Eye (tissue), 1 donor: ENCODE results near the gene GPR31.

ENCODE experiments used
- DNase-seq: peaks from one replicate; pipeline ENCODE4 v3.0.0-alpha.2; 2015

Gene GPR31

DNA sequence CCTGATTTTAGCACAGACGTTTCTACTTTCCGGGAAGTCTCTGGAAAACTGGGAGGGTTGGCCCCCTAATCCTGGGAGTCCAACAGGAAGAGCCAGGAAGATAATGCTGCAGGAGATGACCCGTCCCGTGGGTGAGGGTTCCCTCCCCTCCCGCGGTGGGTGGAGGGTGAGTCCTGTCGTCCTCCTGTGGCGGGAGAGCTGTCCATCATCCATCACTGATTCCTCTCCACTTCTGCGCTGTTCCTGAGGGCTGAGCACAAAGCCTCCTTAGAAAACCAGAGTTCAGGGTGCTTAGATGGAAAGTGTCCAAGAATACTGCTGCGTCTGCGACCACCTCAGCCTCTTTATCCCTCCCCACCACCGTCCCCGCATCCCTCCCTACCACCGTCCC is 40.9 kb downstream of the GPR31 start:
- DNase-seq = no peak

DNA sequence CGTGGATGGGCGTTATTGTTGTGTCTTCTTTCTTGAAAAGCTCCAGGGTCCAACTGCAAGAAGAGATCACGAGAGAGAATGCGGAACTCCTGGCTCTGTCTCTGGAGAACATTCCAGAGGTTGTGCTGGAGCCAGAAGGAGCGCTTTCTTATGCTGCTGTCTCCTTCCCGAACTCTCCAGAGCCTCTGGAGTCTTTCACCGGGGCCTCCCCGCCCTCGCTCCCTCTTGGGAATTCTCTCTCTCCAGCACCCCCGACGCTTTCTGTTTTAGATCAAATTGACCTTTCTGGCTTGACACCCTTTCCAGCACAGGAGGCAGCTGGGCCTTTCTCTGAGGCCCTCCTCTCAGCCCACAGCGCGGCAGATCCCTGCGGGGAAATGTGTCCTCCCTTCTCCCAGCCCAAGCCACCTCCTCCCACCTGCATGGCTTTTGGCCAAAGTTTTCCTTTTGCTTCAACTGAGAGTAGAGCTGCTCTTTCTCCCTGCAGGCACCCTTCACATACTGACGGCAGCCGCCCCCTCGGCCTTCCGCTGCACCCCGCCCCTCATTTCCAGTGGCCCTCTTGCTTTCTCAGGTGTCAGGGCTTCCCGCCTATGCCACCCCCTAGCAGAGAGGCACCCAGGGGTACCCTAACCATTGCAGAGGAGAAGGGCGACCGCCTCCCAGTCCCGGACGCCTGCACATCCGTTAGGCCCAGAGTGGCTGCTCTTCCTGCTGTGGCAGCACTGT is 41.5 kb downstream of the GPR31 start:
- DNase-seq = peak; percentile 53

- no peak for DNase-seq
Observed at GRCh38 chr6:167115054-167115453, 42.7 kb downstream of the GPR31 start.

GRCh38 chr6:167113935-167114910 is 43.6 kb downstream of the GPR31 start:
- DNase-seq = peak; percentile 83

DNA sequence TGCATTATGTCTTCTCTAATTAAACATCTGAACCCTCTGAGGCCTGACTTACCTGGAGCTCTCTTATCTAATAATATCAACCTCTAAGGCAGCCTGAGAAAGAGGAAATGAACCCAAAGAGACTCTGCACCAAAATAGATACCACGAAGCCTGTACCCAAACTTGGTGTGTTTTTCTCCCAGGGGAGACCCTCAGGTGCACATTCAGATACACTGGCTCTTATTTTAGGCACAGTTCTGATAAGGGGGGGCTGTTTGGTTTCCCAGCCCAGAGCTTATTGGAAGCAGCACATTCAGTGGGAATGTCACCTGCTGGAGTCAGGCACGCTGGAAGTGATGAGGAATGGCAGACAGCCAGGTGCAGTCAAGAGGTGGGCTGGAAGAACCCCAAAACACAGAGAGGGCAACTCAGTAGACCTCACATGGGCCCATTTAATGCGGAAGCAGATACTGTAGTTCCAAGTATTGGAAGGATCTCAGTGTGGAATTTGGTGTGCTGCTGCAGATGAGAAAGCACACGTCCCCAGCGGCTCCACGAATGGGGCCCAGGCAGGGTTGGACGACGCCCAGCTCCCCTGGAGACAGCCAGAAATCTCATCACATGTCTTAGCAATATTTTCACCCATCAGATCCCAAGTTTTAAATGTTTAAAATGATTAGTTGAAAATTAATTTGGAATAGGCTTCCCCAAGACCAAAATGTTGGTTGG is 44.6 kb downstream of the GPR31 start:
- DNase-seq = no peak

DNA sequence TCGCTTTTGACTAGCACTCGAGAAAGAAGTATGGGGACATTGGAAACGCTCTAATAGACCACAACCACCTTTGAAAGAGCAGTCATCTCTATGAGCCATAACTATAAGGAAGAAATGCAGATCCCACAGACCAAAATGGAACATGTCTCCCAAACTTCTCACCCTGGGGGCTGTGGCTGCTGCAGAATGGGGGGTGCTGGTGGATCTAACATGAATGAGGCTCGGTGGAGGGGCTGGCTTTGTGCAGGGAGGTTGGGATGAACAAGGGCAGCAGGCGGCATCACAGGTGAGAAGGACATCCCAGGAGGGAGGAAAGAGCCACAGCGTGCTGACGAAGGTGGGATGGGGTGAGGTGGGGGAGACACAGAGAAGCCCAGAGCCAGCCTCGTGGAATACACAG is 45.4 kb downstream of the GPR31 start:
- DNase-seq = no peak

DNA sequence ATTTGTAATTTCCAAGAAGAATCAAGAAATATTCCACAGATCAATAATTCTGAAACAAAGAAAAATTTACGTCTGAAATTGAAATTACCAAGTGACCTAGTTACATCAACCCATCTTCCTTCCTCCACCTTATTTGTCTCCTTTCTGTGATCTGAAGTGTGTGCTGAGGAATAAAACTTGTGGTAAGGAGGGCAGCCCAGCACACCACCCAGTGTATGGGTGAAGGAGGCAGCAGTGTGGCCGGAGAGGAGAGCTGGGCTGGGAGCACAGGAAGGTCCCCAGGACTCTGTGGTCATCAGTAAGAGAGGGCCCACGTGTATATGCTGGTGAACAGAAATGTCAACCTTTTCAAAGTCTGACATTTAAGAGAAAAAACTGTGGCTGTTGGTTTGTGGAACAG is 46.2 kb downstream of the GPR31 start:
- DNase-seq = no peak

DNA sequence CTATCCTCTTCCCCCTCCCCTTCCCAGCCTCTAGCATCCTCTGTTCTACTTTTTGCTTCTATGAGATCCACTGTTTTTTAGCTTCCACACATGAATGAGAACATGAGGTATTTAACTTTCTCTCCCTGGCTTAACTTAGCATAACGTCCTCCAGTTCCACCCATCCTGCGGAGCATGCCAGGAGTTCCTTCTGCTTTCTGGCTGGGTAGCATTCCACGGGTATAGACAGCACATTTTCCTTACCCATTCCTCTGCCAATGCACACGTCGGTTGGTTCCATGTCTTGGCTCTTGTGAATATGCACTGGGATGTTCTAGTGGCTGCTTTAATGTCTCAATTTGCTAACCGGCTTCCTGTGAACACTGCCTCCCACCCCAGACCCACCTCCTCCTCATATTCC is 48.1 kb downstream of the GPR31 start:
- DNase-seq = no peak

- no peak for DNase-seq
Observed at GRCh38 chr6:167108278-167108677, 49.5 kb downstream of the GPR31 start.

DNA sequence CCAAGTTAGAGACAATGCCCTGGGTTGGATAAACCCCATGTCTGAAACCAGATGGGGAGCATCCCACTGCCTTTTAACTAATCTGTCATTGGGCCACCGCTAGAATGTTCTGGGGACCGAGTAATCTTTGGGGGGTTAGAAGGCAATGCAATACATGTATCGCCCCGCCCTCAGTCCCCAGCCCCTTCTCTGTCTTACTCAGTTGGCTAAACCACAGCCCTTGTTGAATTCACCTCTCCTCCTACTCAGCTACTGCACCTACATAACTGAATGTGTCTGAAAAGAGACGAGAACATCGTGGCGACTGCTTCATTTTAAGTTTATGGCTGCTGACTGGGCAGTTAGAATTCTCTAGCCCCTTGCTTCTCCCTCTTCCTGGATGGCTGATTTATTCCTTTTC is 50.0 kb downstream of the GPR31 start:
- no peak for DNase-seq

DNA sequence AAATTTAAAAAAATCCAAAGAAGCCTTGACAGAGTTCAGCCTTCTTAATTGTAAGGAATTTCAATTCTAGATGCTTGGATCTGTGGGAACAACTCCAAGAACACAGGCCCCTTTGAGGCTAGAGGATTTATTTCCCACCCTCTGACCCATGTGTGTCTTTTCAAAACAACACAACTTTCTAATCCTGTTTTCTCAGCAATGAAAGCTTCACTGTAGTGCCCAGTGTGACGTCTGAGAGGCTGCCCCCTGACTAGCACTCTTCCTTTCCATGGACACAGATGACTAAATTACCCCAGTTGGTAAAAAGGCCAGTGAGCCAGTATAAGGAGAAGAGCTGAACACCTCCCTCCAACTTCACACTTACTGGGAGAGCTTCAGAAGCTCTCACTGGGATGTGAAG is 51.4 kb downstream of the GPR31 start:
- DNase-seq = no peak
